Aorta (tissue), 5 donors: ENCODE measurements around the gene KRI1. TPM values are rescaled to one million over a fixed set of nuclear protein-coding genes. Genes with fewer than 3 reads are reported as not detected.

ENCODE experiments used
- ATAC-seq: fragments of 200-7000 bp; cut with Tn5 transposase; one replicate; pipeline ENCODE4 v1.9.1; 2022; ENCODE audit warnings: moderate library complexity; ENCODE audit not compliant: low FRiP score
- DNase-seq, 2 donors: peaks; one replicate each; pipeline ENCODE4 v3.0.0-alpha.2; 2020
- H3K27ac ChIP-seq, 2 donors: one replicate each; pipeline ENCODE4 v1.5.1; 2013; ENCODE audit warnings: low read length in 2 of 2, mild to moderate bottlenecking in 2 of 2, moderate library complexity in 2 of 2, control low read depth in 1 of 2, inconsistent platforms in 1 of 2, low read depth in 1 of 2
- H3K27me3 ChIP-seq, 2 donors: one replicate each; pipeline ENCODE4 v1.6.1; 2013; ENCODE audit warnings: control low read depth in 1 of 2, low read length in 1 of 2, mild to moderate bottlenecking in 1 of 2, moderate library complexity in 1 of 2; ENCODE audit not compliant: insufficient read depth in 2 of 2, control insufficient read depth in 1 of 2
- H3K36me3 ChIP-seq, 2 donors: one replicate each; pipeline ENCODE4 v1.6.1; 2013; ENCODE audit warnings: control low read depth in 1 of 2, low read length in 1 of 2, mild to moderate bottlenecking in 1 of 2; ENCODE audit not compliant: insufficient read depth in 2 of 2, control insufficient read depth in 1 of 2
- H3K4me1 ChIP-seq, 2 donors: one replicate each; pipeline ENCODE4 v1.6.1; 2013; ENCODE audit warnings: low read length in 2 of 2, control low read depth in 1 of 2, mild to moderate bottlenecking in 1 of 2, moderate library complexity in 1 of 2; ENCODE audit not compliant: insufficient read depth in 2 of 2, control insufficient read depth in 1 of 2
- H3K4me3 ChIP-seq, 2 donors: one replicate each; pipeline ENCODE4 v1.5.1; 2013; ENCODE audit warnings: low read length in 2 of 2, control low read depth in 1 of 2, mild to moderate bottlenecking in 1 of 2
- H3K9me3 ChIP-seq: one replicate; pipeline ENCODE4 v1.6.1; 2013; ENCODE audit warnings: mild to moderate bottlenecking, low read length; ENCODE audit not compliant: control insufficient read depth
- WGBS, 2 donors: extraction: QIAGEN DNeasy Blood & Tissue Kit; methylation state at CpG; one replicate each; pipeline ENCODE4 v1.1.7; 2013; 5-methylcytosine and 5-hydroxymethylcytosine counted together
- intact Hi-C, 2 donors: fragments of 100-400 bp; cut with DNase I; formaldehyde crosslinking; loops; one replicate each; pipeline versions ENCODE4 v1.14.2 to v1.15.0; 2022
- polyA plus RNA-seq, 2 donors: library from polyadenylated mRNA; stranded (reverse); fragments of 200-250 nt; gene quantifications; one replicate each; pipeline ENCODE4 v1.2.3, GENCODE V29; 2013
- total RNA-seq, 2 donors: library from RNA; stranded (reverse); fragmentation: NEBNext Ultra II Directional; extraction: Animal tissue kit (Norgen Biotek cat#: 25700); gene quantifications; one replicate each; pipeline ENCODE4 v1.2.1, GENCODE V29; 2021
- donor health status: healthy with polysubstance abuse.
- donor health status: Bipolar disorder and iron deficiency.
- donor health status: DM: no; HTN: no; CAD: no.
- donor health status: DM: no; HTN: no; CAD: no.
- donor health status: DM: yes; HTN: yes; CAD: no.

KRI1 gene
- total and polyA plus RNA-seq, 4 donors: 6.4 to 41.0 (median 17.3) TPM

DNA sequence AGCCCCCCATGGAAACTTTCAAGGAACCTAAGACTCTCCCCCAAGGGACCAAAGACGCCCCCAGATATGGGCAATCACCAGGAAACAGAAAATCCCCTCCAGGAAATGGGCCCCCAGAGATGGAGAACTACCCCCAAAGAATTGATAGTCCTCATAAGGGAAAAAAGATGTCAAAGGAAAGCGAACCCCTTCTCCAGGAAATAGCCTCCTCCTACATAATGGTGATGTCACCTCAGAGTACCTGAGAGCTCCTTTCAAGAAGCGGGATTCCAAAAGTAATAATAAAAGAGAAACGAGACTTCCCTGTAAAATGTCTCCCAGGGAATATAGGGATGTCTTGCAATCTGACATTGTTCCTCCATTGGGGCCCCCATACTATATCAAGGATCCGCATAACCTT lies 1.8 kb upstream of the KRI1 start:
- intact Hi-C loops: loop anchor here in 1 of 2 donors (5.0 kb wide), 2 partner anchors 65 to 90 kb away; partner anchors contain the start of gene KEAP1
- WGBS, 2 donors: 55 to 62% methylated on average over 5 of the region's 5 CpGs
- H3K27ac ChIP-seq: no peak overlapping the region
- H3K27me3 ChIP-seq: no peaks in the 10 kb centered on the region
- H3K4me1 ChIP-seq: no peaks in the 10 kb centered on the region
- DNase-seq (no peak), ATAC-seq (no peak)
- H3K36me3 ChIP-seq: no peaks in the 10 kb centered on the region
- H3K4me3 ChIP-seq: no peak overlapping the region
- no peaks in the 10 kb centered on the region for H3K9me3 ChIP-seq

DNA sequence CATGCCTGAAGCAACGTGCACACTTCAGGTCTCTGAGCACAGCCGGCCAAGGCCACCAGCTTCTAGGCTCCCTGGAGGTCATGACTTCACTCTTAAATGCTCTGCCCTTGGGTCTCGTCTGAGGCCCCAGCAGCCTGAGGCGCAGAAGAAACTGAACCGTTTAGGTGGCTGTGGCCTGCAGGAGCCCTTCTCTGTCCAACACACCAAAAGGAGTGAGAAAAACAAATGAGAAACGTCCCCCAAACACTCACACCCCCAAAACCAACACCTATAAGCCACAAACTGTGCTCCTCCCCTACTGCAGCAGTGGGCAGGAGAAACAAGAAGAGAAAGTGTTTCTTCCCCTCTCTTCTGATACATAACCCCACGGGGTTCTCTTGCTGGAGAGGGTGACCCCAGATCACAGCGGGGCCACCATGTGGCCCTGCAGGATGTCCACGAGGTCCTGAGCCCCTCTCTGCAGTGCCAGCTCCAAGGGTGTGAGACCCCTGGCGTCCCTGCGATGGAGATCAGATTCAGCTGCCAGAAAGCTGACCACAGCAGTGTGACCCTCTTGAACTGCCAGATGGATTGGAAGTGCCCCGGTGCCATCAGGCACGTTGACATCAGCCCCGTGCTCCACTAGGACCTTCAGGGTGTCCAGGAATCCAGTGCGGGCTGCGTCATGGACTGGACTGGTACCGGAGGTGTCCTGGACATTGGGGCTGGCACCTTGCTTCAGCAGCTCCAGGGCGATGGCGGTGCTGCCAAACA lies 1.0 kb upstream of the KRI1 start:
- Histone ChIP-seq H3K27me3 (no peaks in the 10 kb centered on the region), H3K27ac (peak overlapping the region in 1 of 2 donors; percentile 41), H3K4me1 (no peaks in the 10 kb centered on the region), H3K9me3 (no peaks in the 10 kb centered on the region), H3K36me3 (no peaks in the 10 kb centered on the region), H3K4me3 (no peak overlapping the region)
- DNase-seq (peak in 1 of 2 donors; percentile 64), ATAC-seq (no peak)
- 62 to 63% methylated on average over 19 of the region's 19 CpGs for WGBS, 2 donors
- intact Hi-C loops: loop anchor here in 1 of 2 donors (5.0 kb wide), 2 partner anchors 65 to 90 kb away; partner anchors contain the start of gene KEAP1

DNA sequence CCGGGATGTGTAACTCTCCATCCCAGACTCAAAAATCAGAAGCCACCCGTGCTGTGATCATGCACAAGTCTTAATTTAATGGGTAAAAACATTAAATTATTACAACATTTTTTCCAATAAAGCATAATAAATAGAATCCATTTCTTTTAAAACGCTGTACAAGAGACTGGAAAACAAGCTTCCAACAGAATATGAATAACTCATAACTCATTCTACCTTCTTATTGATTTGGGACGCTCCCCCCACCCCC lies 523 bp upstream of the KRI1 start:
- no peak overlapping the region for H3K4me3 ChIP-seq
- no peak for ATAC-seq
- no peaks in the 10 kb centered on the region for H3K9me3 ChIP-seq
- peak overlapping the region in 1 of 2 donors; percentile 54 for H3K27ac ChIP-seq
- DNase-seq: no peak
- H3K36me3 ChIP-seq: no peaks in the 10 kb centered on the region
- intact Hi-C loops: loop anchor here in 1 of 2 donors (5.0 kb wide), 2 partner anchors 64 to 89 kb away; partner anchors contain the start of gene KEAP1
- no peaks in the 10 kb centered on the region for H3K27me3 ChIP-seq
- 3 to 6% methylated on average over 4 of the region's 4 CpGs for WGBS, 2 donors
- no peaks in the 10 kb centered on the region for H3K4me1 ChIP-seq

DNA sequence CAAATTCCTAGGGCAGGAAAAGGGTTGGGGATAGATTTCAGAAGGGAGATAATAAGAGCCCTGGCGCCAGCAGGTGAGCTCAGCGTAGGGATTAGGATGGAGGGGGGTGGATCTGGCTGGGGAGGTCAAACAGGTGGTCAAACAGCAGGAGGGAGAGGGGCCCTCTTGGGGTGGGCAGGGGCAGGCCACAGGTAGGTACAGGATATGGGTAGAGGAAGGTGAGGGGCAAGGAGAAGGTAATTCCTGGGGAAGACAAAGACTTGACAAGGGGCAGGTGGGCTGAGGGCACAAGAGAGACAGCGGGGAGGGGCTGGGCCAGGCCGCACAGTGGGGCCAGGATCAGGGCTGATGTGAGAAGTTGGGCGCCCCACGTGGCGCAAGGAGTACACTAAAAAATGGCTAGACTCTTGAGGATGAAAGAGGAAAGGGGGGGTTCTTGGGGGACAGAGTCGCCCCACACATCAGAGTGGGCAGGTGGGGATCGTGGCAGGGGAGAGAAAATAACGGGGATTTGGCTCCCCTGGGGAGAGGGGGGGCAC lies 713 bp downstream of the KRI1 start:
- DNase-seq (no peak), ATAC-seq (no peak)
- H3K27ac ChIP-seq: peak overlapping the region in 1 of 2 donors; percentile 38
- 26 to 27% methylated on average over 9 to 10 of the region's 10 CpGs for WGBS, 2 donors
- no peaks in the 10 kb centered on the region for H3K27me3 ChIP-seq
- H3K4me3 ChIP-seq: peak overlapping the region; percentile 51 to 59
- intact Hi-C loops: loop anchor here in 1 of 2 donors (5.0 kb wide), 2 partner anchors 63 to 88 kb away; partner anchors contain the start of gene KEAP1
- no peaks in the 10 kb centered on the region for H3K9me3 ChIP-seq
- no peaks in the 10 kb centered on the region for H3K4me1 ChIP-seq
- no peaks in the 10 kb centered on the region for H3K36me3 ChIP-seq

DNA sequence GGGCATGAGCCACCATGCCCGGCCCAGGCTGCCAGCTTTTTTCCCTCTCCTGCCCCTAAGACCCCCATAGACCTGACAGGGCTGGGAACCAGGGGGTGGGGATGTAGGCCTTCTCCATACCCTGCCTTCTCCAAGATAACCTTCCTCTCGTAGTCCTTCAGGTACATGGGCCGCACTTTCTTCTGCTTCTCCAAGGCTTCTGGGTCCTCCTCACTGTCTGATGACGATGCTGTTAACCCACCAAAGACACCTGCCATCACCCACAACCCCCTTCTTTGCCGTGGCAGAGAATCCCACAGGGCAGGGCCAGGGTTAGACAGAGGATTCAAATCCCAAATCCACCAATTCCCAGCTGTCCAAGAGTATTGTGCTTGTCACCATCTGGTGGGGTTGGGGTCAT lies 3.2 kb downstream of the KRI1 start:
- no peak overlapping the region for H3K4me3 ChIP-seq
- H3K27ac ChIP-seq: no peak overlapping the region
- H3K36me3 ChIP-seq: no peaks in the 10 kb centered on the region
- H3K27me3 ChIP-seq: no peaks in the 10 kb centered on the region
- ATAC-seq (no peak), DNase-seq (no peak)
- H3K9me3 ChIP-seq: no peaks in the 10 kb centered on the region
- WGBS, 2 donors: 83 to 89% methylated on average over 5 of the region's 5 CpGs
- intact Hi-C loops: no loop called here
- H3K4me1 ChIP-seq: no peaks in the 10 kb centered on the region

DNA sequence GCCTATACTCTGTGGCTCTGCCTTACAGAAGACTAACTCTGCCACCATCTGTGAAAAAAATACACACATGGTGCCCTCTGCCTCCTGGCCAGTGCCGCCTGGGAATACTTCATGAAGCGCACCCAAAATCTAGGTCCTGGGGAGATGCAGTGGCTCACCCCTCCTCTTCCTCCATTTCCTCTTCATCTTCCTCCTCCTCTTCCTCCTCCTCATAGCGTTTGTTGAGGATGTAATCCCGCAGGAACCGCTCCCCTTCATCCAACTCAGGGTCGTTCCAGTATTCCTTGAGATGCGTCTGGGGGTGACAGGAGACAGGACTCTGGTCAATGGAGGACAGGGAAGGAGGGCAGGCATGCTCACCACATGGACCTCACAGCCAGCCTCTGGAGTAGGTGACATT lies 5.7 kb downstream of the KRI1 start:
- Histone ChIP-seq H3K4me1 (no peaks in the 10 kb centered on the region), H3K27ac (no peak overlapping the region), H3K4me3 (no peak overlapping the region), H3K9me3 (no peaks in the 10 kb centered on the region), H3K36me3 (no peaks in the 10 kb centered on the region), H3K27me3 (no peaks in the 10 kb centered on the region)
- WGBS, 2 donors: 89 to 92% methylated on average over 7 of the region's 7 CpGs
- no peak for DNase-seq
- intact Hi-C loops: no loop called here
- no peak for ATAC-seq

DNA sequence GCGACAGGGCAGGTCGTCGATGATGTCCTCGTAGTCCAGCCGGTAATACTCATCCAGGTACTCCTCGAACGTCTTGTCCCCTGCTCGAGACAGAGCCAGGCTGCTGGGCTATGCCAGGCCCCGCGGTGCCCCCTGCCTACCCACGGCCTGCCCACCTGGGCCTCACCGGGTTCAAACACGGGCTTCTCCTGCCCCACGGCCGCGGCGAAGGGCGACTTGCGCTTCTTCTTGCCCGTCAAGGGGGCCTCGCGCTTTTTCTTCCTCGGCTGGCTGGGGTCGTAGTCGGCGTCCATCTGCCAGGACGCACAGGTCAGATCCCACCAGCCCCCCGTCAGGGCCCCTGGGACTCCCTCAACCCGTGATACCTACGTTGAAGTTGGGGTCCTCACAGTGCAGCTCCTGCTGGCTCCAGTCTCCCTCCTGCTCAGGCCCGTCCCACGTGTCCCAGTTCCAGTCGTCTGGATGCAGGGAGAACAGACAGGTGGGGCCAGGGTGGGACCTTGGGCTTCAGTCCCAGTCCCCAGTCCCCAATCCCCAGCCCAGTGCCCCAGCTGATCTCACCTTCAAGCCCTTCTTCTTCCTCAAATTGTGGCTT lies 8.1 kb downstream of the KRI1 start:
- H3K9me3 ChIP-seq: no peaks in the 10 kb centered on the region
- H3K4me3 ChIP-seq: no peak overlapping the region
- H3K27ac ChIP-seq: no peak overlapping the region
- H3K4me1 ChIP-seq: no peaks in the 10 kb centered on the region
- ATAC-seq (no peak), DNase-seq (no peak)
- H3K36me3 ChIP-seq: no peaks in the 10 kb centered on the region
- H3K27me3 ChIP-seq: no peaks in the 10 kb centered on the region
- WGBS, 2 donors: 91 to 94% methylated on average over 33 of the region's 33 CpGs
- intact Hi-C loops: no loop called here

DNA sequence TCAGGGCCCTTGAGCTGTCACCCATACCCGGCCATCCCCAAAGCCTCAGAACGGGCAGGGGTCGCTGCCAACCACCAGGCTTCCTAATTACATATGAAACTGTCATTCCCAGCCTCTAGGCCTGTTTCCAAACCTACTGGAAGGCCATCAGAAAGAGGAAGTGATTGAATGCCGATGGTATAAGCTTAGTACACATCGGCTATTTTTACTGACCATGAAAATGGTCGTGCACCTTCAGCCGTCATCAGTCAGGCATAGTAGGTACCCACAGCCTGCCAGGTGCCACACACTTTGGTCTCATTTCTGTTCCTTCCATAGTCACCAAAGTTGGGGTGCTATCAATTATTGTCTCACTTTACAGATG lies 10.2 kb downstream of the KRI1 start:
- Histone ChIP-seq H3K4me3 (no peak overlapping the region), H3K27ac (no peak overlapping the region), H3K4me1 (no peaks in the 10 kb centered on the region), H3K27me3 (no peaks in the 10 kb centered on the region), H3K36me3 (no peaks in the 10 kb centered on the region), H3K9me3 (no peaks in the 10 kb centered on the region)
- ATAC-seq: no peak
- no peak for DNase-seq
- intact Hi-C loops: no loop called here
- 74 to 75% methylated on average over 7 of the region's 7 CpGs for WGBS, 2 donors
